GM19239 (cell line): ENCODE data around the gene SERPINB12.

Experiments
- DNase-seq: peaks from one replicate; pipeline ENCODE4 v3.0.0; 2011; ENCODE audit warnings: low spot score; ENCODE audit not compliant: insufficient read length
- FAIRE-seq: peaks from 2 replicates; lab custom pipeline; 2011; peaks lifted over from hg19 to GRCh38; lab: Jason Lieb, UNC

Gene SERPINB12

GRCh38 chr18:63545000-63545399 lies 2.8 kb downstream of the SERPINB12 start:
- FAIRE-seq (no peak), DNase-seq (no peak)

DNA sequence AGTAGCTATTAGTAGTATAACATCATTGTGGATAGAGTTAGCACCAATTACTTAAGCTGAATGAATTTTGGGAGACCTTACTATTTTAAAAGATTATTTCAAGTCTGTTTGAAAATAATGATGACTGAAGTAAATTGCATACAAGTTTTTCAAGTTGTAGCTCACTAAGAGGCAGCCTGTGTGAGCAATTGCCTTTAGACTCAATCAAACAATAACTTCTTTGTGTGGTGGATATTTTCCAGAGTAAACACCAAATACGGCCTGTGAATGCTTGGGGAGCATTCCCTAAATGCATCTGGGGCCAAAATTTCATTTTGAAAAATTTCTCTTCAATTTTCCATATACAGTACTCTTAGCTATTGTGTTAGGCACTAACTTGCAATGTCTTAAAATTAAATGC lies 7.9 kb downstream of the SERPINB12 start:
- no peak for FAIRE-seq
- no peak for DNase-seq

DNA sequence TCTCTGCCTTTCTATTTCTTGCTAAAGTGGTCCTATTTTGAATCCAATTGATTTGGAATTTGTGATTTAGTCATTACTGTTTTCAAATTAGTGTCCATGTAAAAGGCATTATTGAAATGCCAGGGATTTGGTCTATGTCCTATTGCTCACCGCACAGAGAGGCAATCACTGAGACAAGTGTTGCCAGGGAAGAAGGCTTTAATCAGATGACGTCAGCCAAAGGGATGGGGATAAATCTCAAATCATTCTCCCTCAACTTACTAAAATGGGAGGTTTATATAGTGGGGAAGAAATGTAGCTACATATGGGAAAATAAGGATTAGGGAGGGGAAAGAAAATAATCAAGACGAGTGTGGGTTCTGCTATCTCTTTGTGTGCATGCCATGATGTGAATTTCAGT lies 9.6 kb downstream of the SERPINB12 start:
- FAIRE-seq (no peak), DNase-seq (no peak)

- FAIRE-seq (no peak), DNase-seq (no peak)
Observed at GRCh38 chr18:63552581-63552980, 10.4 kb downstream of the SERPINB12 start.

DNA sequence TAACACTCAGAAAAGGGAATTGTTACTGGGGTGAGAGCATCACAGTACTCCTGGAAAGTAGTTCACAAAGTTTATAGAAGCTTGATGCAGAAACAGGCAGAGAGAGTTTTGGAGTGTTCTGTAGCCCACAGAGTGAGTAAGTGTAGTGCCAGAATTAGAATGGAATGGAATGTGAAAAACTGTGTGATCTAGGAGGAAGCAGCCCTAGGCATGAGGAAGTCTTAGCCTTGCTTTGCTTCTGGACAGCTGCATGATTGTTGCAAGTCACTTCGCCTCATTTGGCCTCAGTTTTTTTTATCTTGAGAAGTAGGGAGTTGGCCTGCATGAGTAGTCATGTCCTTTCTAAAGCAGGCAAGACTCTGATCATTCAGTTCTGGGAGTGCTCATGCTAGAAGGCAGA lies 10.9 kb downstream of the SERPINB12 start:
- FAIRE-seq (no peak), DNase-seq (no peak)

- FAIRE-seq, result no peak
Observed at GRCh38 chr18:63559567-63560491, 17.7 kb downstream of the SERPINB12 start.

DNA sequence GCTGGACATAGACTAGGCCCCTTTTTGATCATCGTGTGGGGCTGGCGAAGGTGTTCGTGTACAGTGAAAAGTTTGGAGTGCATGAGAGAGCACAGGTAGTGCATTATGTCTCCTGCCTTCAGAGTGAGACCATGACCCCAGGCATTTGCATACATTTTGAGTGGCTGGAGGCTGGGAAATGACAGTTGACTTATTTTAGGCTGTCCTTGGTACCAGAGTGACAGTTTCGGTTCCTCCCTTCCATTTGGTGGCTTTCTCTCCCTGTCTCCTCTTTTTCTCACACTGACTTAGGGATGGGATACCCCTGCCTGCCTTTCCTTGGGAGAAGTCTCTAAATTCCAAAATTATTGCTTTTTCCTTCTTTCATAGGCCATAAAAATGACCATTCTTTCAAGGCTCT lies 20.1 kb downstream of the SERPINB12 start:
- no peak for DNase-seq
- FAIRE-seq, result no peak

More at GRCh38 chr18:63559567-63560491, 17.7 kb downstream of the SERPINB12 start:
- DNase-seq, result no peak

- DNase-seq (no peak), FAIRE-seq (no peak)
Observed at GRCh38 chr18:63564021-63564420, 21.9 kb downstream of the SERPINB12 start.

DNA sequence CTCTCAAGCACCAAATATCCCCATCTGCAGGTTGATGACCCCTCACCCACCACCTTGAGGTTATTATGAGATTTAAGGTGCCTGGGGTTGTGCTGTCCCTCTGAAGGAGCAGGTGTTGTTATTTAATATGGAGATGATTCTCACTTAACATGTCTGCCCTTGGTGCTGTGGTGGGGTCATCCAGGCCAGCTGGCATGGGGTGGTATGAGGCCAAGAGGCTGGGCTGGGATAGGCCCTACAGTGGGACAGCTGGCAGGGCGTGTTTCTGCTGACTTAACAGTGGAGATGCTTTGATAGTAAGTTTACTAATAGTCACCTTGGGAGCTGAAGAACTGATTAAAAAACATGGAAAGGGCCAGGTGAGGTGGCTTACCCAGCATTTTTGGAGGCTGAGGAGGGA lies 22.4 kb downstream of the SERPINB12 start:
- no peak for DNase-seq
- FAIRE-seq, result no peak

DNA sequence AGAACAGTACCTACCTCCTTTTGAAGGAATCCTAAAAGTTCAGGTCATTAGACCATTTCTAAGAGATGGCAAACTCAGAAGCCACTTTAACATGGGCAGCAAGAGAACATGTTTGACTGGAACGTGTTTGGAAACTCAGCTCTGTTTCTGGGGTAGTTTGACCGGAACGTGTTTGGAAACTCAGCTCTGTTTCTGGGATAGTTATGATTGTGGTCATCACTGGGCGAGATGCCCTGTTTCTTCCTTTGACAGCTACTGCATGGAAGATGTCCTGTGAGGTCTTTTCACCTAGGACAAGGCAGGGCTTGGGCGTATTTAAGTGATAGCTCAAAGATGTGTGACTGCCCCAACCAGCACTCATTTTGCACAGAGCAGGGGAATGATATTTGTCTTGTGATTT lies 25.1 kb downstream of the SERPINB12 start:
- FAIRE-seq, result no peak

DNA sequence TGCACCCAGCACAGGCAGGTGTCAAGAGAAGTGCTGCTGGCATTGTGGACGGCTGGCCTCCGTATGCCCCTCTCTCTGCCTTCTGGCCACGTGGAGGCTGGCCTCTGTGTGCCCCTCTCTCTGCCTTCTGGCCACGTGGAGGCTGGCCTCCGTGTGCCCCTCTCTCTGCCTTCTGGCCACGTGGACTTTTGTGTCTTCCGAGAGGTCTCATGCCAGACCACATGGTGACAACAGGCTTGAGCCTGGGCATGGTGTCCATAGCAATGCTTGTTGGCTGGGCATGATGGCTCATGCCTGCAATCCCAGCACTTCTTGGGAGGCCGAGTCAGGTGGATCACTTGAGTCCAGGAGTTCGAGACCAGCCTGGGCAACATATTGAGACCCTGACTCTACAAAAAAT lies 25.7 kb downstream of the SERPINB12 start:
- DNase-seq (no peak), FAIRE-seq (no peak)

More for the DNA sequence above, 25.1 kb downstream of the SERPINB12 start:
- DNase-seq, result no peak

DNA sequence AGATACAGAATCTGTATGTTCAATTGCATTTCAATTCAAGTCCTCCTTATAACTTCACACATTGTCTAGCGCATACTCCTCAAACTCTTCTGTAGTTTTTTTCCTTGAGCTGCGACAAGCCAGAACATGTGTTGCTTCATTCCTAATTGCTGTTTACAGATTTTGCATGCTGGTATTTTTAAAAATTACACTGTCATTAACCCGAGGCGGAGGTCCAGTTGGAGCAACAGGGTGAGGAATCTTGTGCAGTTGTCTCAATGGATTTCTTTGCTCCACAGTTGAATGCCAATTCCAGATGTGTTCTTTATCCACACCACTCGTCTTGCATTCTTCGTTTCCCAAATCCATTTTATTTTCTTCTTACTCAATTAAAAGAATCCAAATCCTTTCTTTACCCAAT lies 28.6 kb downstream of the SERPINB12 start:
- no peak for DNase-seq

DNA sequence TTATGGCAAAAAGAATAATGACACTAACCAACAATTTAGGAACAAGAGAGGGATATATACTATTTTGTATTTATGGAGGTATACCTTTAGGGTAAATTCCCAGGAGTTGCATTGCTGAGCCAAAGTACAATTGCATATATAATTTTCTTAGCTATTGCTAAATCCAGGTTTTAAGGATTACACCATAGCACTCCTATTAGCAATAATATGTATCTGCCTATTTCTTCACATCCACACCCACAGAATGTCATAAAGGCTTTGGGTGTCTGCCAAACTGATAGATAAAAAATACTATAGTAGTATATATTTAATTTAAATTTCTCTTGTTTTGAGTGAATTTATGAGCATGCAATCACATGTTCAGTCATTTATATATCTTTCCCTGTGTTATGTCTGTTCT lies 33.5 kb downstream of the SERPINB12 start:
- DNase-seq (no peak), FAIRE-seq (no peak)

More for the DNA sequence above, 28.6 kb downstream of the SERPINB12 start:
- no peak for FAIRE-seq

- FAIRE-seq, result peak; percentile 84
Observed at GRCh38 chr18:63578357-63578958, 36.3 kb downstream of the SERPINB12 start.

DNA sequence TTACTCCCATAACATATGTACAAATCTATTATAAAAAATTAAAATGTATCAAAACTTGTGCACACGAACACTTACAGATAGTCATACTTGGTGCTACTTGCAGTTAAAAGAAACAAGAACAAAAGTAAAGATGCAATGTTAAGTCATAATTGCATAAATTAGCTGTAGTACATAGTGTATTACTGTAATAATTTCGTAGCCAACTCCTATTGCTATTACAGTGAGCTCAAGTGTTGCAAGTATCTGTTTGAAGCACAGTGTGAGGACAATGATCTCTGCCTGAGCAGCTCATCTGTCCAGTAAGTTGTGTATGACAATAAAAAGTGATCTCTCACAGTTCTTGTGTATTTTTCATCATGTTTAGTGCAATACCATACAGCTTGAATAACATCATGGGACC lies 37.4 kb downstream of the SERPINB12 start:
- no peak for DNase-seq

More at GRCh38 chr18:63578357-63578958, 36.3 kb downstream of the SERPINB12 start:
- peak; percentile 4 for DNase-seq

DNA sequence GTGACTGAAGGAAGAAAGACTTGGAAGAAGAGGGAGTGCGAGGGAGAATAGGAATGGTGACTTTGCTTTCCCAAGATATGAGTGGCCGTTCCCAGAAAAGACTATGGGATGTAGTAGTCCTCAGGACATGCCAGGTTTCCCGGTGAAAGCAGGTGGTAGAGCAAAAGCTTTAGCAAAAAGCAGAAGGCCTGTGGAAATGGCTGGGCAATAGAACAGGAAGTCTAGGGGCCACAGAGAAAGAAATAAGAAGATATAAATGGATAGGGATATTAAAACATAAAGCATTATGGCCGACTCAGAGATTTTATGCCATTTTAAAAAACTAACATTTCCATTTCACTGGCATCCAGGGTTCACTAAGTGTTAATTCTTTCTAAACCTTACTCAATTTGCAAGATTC lies 43.8 kb downstream of the SERPINB12 start:
- DNase-seq, result no peak
- FAIRE-seq, result no peak

More for the DNA sequence above, 37.4 kb downstream of the SERPINB12 start:
- FAIRE-seq, result peak; percentile 11

DNA sequence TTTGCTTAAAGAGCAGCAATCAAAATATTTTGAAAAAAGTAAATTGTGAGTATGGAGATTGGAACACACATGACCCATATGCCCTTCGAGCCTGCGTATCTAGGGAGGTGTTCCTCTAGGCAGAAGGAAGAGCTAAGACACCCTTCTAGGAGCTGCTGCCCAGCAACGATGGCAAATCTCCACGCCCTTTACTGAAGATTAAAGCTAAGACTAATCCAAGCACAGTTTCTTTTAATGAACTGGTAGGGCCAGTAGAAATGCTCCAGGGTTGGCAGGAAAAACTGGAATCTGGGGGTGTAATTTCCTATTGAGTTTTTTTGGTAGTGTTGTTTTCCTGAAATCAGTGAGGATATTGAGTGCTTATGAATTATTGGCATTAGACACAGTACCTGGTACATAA lies 44.3 kb downstream of the SERPINB12 start:
- FAIRE-seq (no peak), DNase-seq (no peak)

DNA sequence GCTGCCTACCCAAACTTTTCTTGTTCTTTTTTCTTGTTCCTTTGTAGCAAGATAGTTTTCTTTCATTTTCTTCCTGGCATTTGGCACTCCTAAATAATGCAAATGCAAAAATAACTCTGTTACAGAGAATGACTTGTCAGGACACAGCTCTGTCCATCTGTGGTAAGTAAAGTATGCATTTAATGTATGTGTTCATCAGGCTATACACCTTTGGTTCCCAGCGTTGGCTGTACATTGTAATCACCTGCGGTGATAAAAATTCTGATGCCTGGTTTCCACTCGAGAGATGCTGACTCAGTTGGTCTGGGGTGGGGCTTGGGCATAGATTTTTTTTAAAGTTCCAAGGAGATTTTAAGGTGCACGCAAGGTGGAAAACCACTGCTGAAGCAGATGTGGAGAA lies 44.8 kb downstream of the SERPINB12 start, which contains the start of gene SERPINB13:
Gene SERPINB13 (plus strand): TSS at position 378 of the 400 bp plus-strand sequence. CDS start 1,325 bp downstream, outside the sequence.
- DNase-seq, result no peak
- FAIRE-seq, result no peak

DNA sequence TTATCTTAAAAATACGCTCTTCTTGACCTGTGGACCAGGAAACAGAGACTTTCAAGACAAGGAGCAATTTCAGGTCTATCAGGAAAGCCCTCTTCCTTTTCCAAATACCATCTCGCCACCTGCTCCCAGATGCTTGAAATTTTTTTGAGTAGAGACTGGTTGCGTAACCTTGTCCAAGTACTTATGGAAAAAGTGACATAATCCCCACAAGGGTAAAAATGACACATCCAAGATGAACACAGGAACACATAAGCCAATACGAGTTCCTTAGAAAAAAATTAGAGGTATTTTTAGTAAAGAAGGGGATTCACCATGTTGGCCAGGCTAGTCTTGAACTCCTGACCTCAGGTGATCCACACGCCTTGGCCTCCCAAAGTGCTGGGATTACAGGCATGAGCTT lies 46.7 kb downstream of the SERPINB12 start:
- FAIRE-seq, result no peak
- no peak for DNase-seq

GRCh38 chr18:63590373-63590772 lies 48.2 kb downstream of the SERPINB12 start:
- no peak for DNase-seq
- FAIRE-seq, result no peak

GRCh38 chr18:63590966-63591695 lies 49.0 kb downstream of the SERPINB12 start:
- no peak for DNase-seq
- no peak for FAIRE-seq
